AG20443 (cell line): ENCODE measurements around the gene SPHK1.

ENCODE experiments used
- DNase-seq: peaks from one replicate; pipeline ENCODE4 v3.0.0; 2012; ENCODE audit warnings: low spot score, mixed read lengths

Gene SPHK1

GRCh38 chr17:76407509-76407908 lies 23.1 kb downstream of the SPHK1 start:
- DNase-seq: no peak

- DNase-seq: peak; percentile 60
These were observed 23.8 kb downstream of the SPHK1 start for GRCh38 chr17:76408037-76408849.

- DNase-seq: no peak
These were observed 26.0 kb downstream of the SPHK1 start for GRCh38 chr17:76410328-76410965.

- DNase-seq: no peak
These were observed 26.8 kb downstream of the SPHK1 start for GRCh38 chr17:76411247-76411646.

- peak; percentile 67 for DNase-seq
These were observed 30.2 kb downstream of the SPHK1 start for GRCh38 chr17:76414334-76415295.

GRCh38 chr17:76415786-76416185 lies 31.4 kb downstream of the SPHK1 start:
- no peak for DNase-seq

GRCh38 chr17:76416457-76416856 lies 32.0 kb downstream of the SPHK1 start:
- DNase-seq: no peak

- DNase-seq: no peak
These were observed 32.5 kb downstream of the SPHK1 start for GRCh38 chr17:76416899-76417298.

- DNase-seq: no peak
These were observed 33.2 kb downstream of the SPHK1 start for GRCh38 chr17:76417499-76418143.

GRCh38 chr17:76419576-76420260 lies 35.3 kb downstream of the SPHK1 start:
- no peak for DNase-seq

- no peak for DNase-seq
These were observed 36.1 kb downstream of the SPHK1 start for GRCh38 chr17:76420356-76421043.

- peak; percentile 49 for DNase-seq
These were observed 36.6 kb downstream of the SPHK1 start for GRCh38 chr17:76421044-76421407.

GRCh38 chr17:76422406-76422805 lies 38.0 kb downstream of the SPHK1 start:
- DNase-seq: no peak

GRCh38 chr17:76422860-76423259 lies 38.5 kb downstream of the SPHK1 start:
- no peak for DNase-seq

GRCh38 chr17:76426853-76427252 lies 42.4 kb downstream of the SPHK1 start:
- no peak for DNase-seq

- DNase-seq: peak; percentile 37
These were observed 43.3 kb downstream of the SPHK1 start for GRCh38 chr17:76427501-76428231.

- DNase-seq: no peak
These were observed 44.1 kb downstream of the SPHK1 start for GRCh38 chr17:76428511-76428910.

GRCh38 chr17:76431509-76431908 lies 47.1 kb downstream of the SPHK1 start:
- DNase-seq: no peak

GRCh38 chr17:76432004-76432403 lies 47.6 kb downstream of the SPHK1 start:
- no peak for DNase-seq

- no peak for DNase-seq
These were observed 48.4 kb downstream of the SPHK1 start for GRCh38 chr17:76432712-76433336.
